DMS79 treated with DMSO at 0.1 percent for 48 hours (cell line): Measurements from ENCODE around the gene GNG8.

ENCODE experiments used
- DNase-seq: peaks from one replicate; lab custom pipeline; 2025; lab: John Stamatoyannopoulos, UW

Gene GNG8

DNA sequence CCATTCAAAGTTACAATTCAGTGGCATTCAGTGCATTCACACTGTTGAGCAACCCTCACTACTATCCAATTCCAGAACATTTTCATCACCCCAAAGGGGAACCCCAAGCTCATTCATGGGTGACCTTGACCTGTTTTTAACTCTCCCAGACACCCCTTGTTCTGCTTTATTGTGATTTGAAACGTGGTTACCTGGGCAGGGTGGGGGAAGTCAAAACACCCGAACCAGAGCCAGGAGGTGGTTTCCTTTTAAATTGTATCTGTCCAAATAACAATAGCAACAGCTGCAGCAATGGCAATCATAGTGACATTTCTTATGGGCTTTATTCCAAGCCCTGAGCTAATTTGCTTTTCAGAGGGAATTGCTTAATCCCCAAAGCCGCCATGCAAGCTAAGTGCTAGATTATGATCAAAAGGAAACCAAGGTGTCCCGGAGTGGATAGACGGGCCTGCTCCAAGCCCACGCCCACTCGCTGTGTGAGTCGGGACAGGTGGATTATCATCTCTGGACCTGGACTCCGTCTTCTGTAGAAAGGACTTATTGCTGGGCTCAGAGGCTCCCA is 17.3 kb downstream of the GNG8 start:
- DNase-seq = no peak

DNA sequence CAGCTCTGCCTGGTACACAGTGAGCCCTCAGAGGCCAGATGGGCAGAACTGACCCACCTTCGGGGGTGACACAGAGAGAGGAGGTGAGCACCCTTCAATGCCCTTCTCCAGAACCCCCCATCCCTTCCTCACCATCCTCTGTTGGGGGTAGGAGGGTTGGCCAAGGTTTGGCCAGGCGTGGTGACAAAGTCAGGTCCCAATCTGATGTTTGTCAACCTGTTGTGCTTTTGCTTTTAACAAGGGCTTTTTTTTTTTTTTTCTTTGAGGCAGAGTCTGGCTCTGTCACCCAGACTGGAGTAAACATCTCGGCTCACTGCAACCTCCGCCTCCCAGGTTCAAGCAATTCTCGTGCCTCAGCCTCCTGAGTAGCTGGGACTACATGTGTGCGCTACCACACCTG is 18.4 kb downstream of the GNG8 start:
- no peak for DNase-seq

GRCh38 chr19:46616631-46617322 is 19.2 kb downstream of the GNG8 start:
- DNase-seq = peak; percentile 48

DNA sequence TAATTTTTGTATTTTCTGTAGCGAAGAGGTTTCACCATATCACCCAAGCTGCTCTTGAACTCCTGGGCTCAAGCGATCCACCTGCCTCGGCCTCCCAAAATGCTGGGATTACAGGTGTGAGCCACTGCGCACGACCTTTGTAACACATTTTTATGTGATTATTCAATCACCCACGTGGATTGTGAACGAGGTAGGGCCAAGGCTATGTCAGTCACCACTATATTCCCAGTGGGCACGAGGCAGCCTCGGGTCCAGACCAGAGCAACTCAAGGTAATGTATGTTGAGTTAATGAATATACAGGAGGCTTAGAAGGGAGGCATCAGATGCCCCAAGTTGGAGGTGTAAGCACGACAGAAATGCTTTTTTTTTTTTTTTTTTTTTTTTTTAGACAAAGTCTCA is 20.0 kb downstream of the GNG8 start:
- no peak for DNase-seq

- DNase-seq = peak; percentile 48
Measured at GRCh38 chr19:46614114-46614722, 21.8 kb downstream of the GNG8 start.

- DNase-seq = no peak
Measured at GRCh38 chr19:46613525-46613924, 22.5 kb downstream of the GNG8 start.

DNA sequence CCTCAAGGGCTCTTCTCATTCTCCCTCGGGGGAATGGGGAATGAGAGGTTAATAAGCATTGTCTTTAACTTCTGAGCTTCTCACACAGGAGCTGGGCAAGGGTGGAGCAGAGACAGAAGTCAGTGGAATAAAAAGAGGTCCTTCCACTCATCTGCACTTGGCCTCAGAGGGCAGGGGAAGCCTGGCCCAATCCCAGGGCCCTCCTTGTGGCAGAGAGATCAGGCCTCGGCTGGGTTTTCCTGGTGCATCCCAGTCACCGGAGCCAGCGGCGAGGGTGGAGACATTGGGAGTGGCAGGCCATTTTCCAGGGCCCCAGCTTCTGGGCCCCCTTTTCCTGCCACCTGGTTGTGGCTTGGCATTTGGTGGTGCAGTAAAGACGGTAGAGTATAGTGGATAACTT is 24.2 kb downstream of the GNG8 start:
- DNase-seq = no peak

GRCh38 chr19:46610851-46611770 is 24.9 kb downstream of the GNG8 start:
- no peak for DNase-seq

GRCh38 chr19:46610413-46610775 is 25.6 kb downstream of the GNG8 start:
- no peak for DNase-seq

DNA sequence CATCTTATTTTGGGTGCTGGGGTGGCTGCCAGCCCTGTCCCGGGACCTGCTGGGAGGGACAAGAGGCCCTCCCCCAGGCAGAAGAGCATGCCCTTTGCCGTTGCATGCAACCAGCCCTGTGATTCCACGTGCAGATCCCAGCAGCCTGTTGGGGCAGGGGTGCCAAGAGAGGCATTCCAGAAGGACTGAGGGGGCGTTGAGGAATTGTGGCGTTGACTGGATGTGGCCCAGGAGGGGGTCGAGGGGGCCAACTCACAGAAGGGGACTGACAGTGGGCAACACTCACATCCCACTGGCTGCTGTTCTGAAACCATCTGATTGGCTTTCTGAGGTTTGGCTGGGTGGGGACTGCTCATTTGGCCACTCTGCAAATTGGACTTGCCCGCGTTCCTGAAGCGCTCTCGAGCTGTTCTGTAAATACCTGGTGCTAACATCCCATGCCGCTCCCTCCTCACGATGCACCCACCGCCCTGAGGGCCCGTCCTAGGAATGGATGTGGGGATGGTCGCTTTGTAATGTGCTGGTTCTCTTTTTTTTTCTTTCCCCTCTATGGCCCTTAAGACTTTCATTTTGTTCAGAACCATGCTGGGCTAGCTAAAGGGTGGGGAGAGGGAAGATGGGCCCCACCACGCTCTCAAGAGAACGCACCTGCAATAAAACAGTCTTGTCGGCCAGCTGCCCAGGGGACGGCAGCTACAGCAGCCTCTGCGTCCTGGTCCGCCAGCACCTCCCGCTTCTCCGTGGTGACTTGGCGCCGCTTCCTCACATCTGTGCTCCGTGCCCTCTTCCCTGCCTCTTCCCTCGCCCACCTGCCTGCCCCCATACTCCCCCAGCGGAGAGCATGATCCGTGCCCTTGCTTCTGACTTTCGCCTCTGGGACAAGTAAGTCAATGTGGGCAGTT is 26.2 kb downstream of the GNG8 start:
- DNase-seq = no peak

GRCh38 chr19:46608581-46609345 is 27.2 kb downstream of the GNG8 start:
- no peak for DNase-seq

GRCh38 chr19:46608178-46608577 is 27.8 kb downstream of the GNG8 start:
- no peak for DNase-seq

- peak; percentile 9 for DNase-seq
Measured at GRCh38 chr19:46607448-46607841, 28.6 kb downstream of the GNG8 start.

- no peak for DNase-seq
Measured at GRCh38 chr19:46606681-46607447, 29.1 kb downstream of the GNG8 start.

DNA sequence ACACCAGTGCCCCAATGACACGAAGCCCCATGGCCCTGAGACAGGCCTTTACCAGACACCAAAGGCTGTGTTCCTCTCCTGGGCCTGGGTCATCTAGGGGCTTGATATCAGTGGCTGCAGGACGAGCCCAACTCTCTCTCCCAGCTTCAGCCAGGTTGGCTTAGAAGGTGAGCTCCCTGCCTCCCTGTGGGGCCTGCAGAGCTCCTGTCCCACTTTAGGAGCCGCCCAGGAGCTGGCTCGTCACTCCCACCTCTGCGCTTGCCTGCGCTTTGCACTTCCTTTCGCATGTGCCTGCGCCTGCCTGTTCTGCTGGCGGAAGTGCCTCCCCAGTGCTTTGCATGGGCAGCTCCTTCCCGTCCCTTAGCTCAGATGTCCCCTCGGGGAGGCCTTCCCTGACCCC is 30.0 kb downstream of the GNG8 start:
- DNase-seq = no peak

GRCh38 chr19:46605356-46605821 is 30.6 kb downstream of the GNG8 start:
- no peak for DNase-seq

DNA sequence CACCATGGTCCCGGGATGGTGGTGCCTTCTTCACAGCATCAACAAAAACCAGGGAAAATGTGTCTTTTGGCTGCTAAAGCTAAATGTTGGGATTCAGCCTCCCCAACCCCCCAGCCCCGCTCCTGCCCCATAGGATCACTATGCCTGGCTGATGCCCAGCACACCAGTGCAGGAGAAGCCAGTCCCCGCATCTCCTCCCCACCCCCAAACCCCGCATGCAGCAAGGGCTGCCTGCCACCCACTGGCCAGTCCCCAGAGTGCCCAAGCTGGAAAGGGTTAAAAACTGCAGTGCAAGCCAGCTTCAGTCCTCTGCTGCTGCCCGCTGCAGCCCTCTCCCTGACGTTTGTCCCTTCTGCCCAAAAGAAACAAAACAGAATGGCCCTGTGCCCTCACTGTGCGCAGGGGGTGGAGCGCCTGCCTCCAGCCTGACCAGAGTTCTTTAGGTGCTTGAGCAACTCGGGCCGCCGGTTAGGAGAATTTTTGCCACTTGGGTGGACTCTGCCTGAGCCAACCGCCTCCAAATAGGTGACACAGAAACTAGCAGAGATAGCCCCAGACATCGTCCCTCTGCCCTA is 31.1 kb downstream of the GNG8 start:
- no peak for DNase-seq

- DNase-seq = no peak
Measured at GRCh38 chr19:46603752-46604231, 32.2 kb downstream of the GNG8 start.

- no peak for DNase-seq
Measured at GRCh38 chr19:46603195-46603637, 32.8 kb downstream of the GNG8 start.
